GM12891 (cell line): Measurements from ENCODE around the gene HOXD13. TPM values are rescaled to one million over a fixed set of nuclear protein-coding genes. Genes with fewer than 3 reads are reported as not detected.

ENCODE experiments used
- DNase-seq: peaks from one replicate; pipeline ENCODE4 v3.0.0; 2011; ENCODE audit warnings: low spot score; ENCODE audit not compliant: insufficient read length
- FAIRE-seq: peaks from 2 replicates; lab custom pipeline; 2011; peaks lifted over from hg19 to GRCh38; lab: Jason Lieb, UNC
- PAX5 ChIP-seq: IDR thresholded peaks from 2 replicates; pipeline ENCODE4 v1.6.1; 2011; ENCODE audit warnings: low read length, moderate library complexity, mild to moderate bottlenecking; ENCODE audit not compliant: insufficient read depth, severe bottlenecking
- POLR2A ChIP-seq: IDR thresholded peaks from 2 replicates; pipeline ENCODE4 v1.6.1; 2011; ENCODE audit warnings: low read depth, low read length, control low read depth
- POLR2AphosphoS5 ChIP-seq: IDR thresholded peaks from 2 replicates; pipeline ENCODE4 v1.6.1; 2011; ENCODE audit warnings: low read depth, low read length, control low read depth
- POU2F2 ChIP-seq: IDR thresholded peaks from 2 replicates; pipeline ENCODE4 v1.6.1; 2011; ENCODE audit warnings: low read depth, mild to moderate bottlenecking, control low read depth, low read length, moderate library complexity
- SPI1 ChIP-seq: IDR thresholded peaks from 2 replicates; pipeline ENCODE4 v1.6.1; 2011; ENCODE audit warnings: low read depth, low read length, control low read depth
- TAF1 ChIP-seq: IDR thresholded peaks from 2 replicates; pipeline ENCODE4 v1.6.1; 2011; ENCODE audit warnings: low read depth, low read length, control low read depth
- polyA plus RNA-seq: library from polyadenylated mRNA; unstranded; fragments of >200 nt; gene quantifications from one replicate; pipeline ENCODE4 v1.2.1, GENCODE V29; 2012; ENCODE audit warnings: low read depth, missing spikeins, inconsistent platforms; ENCODE audit not compliant: missing spikeins

The HOXD13 gene
- not detected for polyA plus RNA-seq

- DNase-seq (no peak), FAIRE-seq (no peak)
- no peak for TF ChIP-seq SPI1
- TF ChIP-seq POLR2AphosphoS5: no peak
- no peak for TF ChIP-seq POLR2A
- TF ChIP-seq POU2F2: no peak
- no peak for TF ChIP-seq PAX5
- TF ChIP-seq TAF1: no peak
Measured at GRCh38 chr2:176092270-176093144, at the start of gene HOXD13. HOXD13 (plus strand) TSS chr2:176092721; CDS start chr2:176092891, 170 bp downstream.

GRCh38 chr2:176056406-176056805, 36.1 kb upstream of the HOXD13 start:
- no peak for FAIRE-seq
- no peak for DNase-seq
- TF ChIP-seq TAF1 (no peak), SPI1 (no peak), POLR2A (no peak), POLR2AphosphoS5 (no peak), POU2F2 (no peak), PAX5 (no peak)

DNA sequence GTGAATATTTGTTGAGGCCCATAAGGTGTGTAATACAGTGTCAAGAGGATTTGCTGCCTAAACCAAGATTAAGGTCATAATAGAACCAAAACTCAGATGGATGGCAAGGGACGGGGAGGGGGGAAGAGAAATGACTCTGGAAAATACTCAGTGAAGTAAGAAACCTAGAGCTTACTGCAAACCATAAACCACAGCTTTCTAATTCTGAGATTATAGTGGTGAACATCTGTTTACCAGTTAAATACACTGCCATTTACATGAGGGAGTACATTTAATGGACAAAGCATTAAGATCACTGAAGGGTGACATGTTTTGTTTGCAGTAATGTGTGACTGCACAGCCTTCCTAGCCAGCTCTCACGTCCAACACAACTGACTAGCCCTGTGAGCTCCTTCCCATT, 28.6 kb upstream of the HOXD13 start:
- FAIRE-seq (no peak), DNase-seq (no peak)
- TF ChIP-seq PAX5: no peak

DNA sequence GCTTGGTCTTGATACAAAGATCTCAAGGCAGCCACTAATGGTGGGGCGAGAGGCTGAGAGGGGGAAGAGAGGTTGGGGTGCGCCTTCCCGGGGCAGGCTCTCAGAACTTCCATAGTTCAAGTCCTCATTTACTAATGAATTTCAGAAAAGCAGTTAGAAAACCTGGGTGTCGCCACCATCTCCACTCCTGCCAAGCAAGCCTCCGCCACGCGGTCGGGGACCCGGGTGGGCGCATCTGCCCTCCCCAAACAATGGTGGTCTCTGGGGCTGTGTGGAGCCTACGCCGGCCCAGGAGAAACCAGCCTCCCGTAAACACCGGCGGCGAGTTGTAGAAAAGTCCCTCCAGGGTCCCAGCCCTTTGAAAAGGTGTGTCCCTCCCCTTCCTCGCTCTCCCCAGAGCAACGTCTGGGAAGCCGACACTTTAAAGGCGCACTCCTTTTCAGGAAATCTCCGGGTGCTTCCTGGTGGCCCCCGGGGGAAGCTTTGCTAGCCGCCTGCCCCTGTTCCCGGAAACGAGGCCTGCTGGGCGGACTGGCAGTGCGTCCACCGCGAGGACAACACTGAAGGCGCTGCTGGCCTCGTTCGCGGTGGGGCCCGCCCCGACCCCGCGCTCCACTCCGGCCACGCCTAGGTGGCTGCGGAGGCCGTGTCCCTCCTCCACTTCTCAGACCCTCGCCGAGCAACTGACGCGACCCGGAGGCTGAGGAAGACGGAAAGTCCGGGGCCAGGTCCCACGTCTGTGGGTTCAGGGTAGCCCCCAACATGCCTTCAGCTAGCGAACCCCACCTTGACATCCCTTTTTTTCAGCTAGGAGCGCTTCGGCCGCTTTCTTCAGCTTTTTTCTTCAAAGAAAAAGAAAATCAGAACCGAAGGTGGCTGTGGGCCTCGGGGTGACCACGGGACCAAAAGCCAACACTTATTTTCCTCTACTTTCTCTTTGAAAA, 25.6 kb upstream of the HOXD13 start:
- TF ChIP-seq POLR2A: no peak
- no peak for TF ChIP-seq POLR2AphosphoS5
- TF ChIP-seq TAF1: no peak
- TF ChIP-seq SPI1: no peak
- no peak for TF ChIP-seq POU2F2
- TF ChIP-seq PAX5: no peak
- DNase-seq (no peak), FAIRE-seq (no peak)

GRCh38 chr2:176067589-176068418, 24.7 kb upstream of the HOXD13 start:
- no peak for FAIRE-seq
- TF ChIP-seq POLR2A (no peak), POLR2AphosphoS5 (no peak), TAF1 (no peak)

GRCh38 chr2:176068419-176068832, 24.1 kb upstream of the HOXD13 start:
- DNase-seq (no peak), FAIRE-seq (no peak)
- TF ChIP-seq SPI1 (no peak), POLR2AphosphoS5 (no peak), POLR2A (no peak), TAF1 (no peak), PAX5 (no peak), POU2F2 (no peak)

More at GRCh38 chr2:176067589-176068418, 24.7 kb upstream of the HOXD13 start:
- no peak for DNase-seq

DNA sequence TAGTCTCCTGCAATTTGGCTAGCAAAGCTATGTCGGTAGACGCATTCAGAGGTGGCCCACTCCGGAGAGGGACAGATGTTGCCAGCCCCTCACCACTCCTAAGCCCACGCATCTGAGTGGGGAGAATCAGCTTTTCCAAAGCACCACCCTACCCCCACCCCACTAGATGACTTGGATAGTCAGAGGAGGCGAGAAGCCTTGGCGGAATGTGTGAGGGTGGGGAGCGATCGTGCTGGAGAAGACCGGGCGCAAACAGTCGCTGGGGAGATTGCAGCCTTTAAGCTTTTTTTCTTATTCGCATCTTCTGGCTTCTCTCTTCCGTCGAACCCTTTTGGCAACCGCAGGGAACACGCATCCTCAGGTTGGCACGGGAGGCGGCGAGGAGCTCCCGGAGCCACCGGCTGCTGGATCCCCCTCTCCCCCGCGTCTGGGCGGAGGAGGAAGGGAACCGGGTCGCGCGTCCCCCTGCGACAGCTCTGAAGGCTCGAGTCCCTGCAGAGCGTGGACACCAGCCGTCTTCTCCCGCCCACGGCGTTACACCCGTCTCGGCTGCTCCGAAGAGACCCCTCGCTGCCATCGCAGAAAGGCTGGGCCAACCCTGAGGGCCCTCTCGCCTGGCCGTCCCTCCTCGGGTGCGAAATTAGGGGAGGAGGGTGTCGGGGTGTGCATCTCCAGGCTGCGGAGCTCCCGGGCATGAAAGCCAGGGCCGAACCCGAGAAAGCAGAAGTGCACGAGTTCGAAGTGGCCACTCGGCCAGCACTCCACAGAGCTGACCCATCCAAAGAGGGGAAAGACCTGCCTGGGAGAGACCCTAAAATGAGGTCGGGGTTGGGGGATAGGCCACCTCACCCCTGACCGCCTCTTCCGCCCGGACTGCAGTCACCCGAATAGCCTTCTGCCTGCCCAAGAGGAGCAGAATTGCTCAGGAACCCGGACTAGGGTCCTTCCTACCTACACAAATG, 20.9 kb upstream of the HOXD13 start:
- TF ChIP-seq SPI1 (no peak), TAF1 (no peak), POLR2AphosphoS5 (no peak), PAX5 (no peak), POLR2A (no peak), POU2F2 (no peak)
- no peak for DNase-seq
- FAIRE-seq: no peak

GRCh38 chr2:176072292-176072669, 20.2 kb upstream of the HOXD13 start:
- DNase-seq (no peak), FAIRE-seq (no peak)
- TF ChIP-seq SPI1 (no peak), TAF1 (no peak), POU2F2 (no peak), POLR2A (no peak), PAX5 (no peak), POLR2AphosphoS5 (no peak)
